IPS-NIHi7 (cell line): ENCODE results near the gene MINDY4B.
"Not testable (repeated sequence)": the region's sequence is repeated elsewhere in the genome, so short reads cannot be mapped to it uniquely, and the experiment has no call there.

Source experiments
- DNase-seq: peaks from one replicate; pipeline ENCODE4 v3.0.0; 2012; ENCODE audit warnings: mixed read lengths; ENCODE audit errors: extremely low spot score

Gene MINDY4B

DNA sequence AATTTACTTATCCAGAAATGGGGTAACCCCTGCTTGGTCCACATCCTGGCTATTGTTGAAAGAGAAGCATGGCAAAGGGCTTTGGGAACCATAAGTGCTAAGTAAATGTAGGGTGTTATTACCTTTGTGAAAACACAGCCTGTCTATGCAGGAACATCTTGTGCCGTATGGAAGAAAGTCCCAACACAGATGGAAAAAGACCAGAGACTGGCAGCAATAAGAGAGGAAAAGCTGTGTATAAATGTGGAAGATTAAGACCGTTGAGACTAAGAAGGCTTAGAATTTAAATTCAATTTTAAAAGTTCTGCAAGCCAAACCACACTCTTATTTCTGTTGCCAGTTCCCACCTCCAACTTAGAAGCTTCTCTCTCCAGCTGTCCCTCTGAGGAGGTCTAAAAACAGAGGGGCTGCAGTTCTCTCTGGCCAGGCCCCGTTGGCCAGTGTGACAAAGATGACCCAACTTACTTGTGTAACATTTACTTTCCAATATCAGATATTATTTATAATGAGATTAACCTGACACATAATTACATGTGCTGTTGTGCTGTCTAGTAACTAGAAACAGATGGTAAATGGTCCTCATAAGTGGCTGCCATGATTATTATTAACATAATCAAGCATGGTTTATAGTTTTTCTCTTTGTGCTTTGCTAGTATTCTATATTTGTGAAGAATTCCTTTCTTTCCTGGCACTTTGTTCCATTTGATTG lies 7.0 kb downstream of the MINDY4B start:
- no peak for DNase-seq

DNA sequence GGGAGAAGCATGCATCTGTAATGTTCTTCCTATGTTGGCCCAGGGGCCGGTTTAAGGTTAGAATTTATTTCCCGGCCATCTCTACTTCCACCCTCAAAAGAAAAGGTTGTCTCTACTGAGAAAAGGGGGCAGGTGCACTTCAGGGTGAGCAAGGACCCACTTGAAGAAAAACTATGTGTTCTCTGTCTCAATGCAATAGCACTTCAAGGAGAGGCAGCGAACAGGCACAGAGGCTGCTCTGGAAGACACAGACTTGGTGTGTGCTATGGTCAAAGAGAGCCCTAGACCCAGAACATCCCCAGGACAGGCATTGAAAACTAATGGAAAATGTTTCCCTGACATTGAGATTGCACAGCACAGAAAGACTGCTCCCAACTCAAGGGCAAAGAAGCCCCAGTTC lies 7.6 kb downstream of the MINDY4B start:
- no peak for DNase-seq

GRCh38 chr3:150890831-150891230 lies 14.4 kb downstream of the MINDY4B start:
- DNase-seq = no peak

GRCh38 chr3:150890295-150890694 lies 14.9 kb downstream of the MINDY4B start:
- DNase-seq = no peak

GRCh38 chr3:150889106-150889505 lies 16.1 kb downstream of the MINDY4B start:
- no peak for DNase-seq

- no peak for DNase-seq
These were observed 18.2 kb downstream of the MINDY4B start for GRCh38 chr3:150887031-150887430.

- no peak for DNase-seq
These were observed 19.7 kb downstream of the MINDY4B start for GRCh38 chr3:150885535-150885934.

GRCh38 chr3:150878996-150879575 lies 26.2 kb downstream of the MINDY4B start:
- no peak for DNase-seq

GRCh38 chr3:150878290-150878689 lies 26.9 kb downstream of the MINDY4B start:
- no peak for DNase-seq

DNA sequence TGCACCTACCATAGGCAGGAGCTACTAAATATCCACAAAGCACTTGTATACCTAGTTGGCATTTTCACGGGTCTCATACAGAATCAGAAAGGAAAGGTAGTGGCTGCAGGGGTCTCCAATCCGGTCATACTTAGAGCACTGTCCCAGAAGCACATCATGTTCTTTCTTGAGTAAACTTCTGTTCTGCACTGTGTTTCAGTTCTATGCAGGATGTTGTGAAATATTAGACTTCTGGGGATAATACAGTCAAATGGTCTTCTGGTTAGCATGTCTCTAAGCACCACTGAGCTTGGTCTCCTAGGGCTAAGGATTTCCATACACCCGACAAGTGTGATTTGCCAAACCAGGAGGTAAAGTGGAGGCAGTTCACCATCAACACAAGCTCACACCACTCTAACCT lies 27.9 kb downstream of the MINDY4B start:
- DNase-seq = no peak

DNA sequence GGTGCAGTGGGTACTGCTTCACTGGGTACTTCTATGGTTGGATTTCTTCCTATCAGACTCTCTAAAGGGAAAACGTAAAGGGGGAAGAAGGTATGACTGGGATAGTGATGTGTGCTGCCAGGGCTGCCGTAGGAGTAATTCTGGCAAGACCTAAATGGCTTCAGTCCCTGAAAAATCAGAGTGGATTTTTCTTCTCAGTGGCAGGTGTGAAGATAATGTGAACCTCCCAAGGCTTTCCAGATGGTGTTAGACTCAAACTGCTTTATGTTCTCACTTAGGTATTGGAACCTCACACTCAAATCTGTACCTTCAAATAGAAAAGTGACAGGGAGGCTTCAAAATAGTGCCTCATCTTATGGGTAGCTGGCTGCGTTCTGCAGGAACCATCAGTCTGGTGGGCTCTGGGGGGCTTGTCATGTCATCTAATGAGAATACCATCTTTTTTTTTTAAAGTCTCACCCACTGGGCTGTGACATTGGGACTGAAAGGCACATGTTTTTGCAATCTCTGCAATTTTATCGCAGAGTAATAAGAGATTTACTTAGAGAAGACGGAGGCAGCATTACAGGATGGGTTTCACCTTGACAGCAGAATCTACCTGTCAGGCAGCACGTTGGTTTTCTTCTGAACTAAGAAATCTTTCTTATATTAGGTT lies 28.5 kb downstream of the MINDY4B start:
- no peak for DNase-seq

DNA sequence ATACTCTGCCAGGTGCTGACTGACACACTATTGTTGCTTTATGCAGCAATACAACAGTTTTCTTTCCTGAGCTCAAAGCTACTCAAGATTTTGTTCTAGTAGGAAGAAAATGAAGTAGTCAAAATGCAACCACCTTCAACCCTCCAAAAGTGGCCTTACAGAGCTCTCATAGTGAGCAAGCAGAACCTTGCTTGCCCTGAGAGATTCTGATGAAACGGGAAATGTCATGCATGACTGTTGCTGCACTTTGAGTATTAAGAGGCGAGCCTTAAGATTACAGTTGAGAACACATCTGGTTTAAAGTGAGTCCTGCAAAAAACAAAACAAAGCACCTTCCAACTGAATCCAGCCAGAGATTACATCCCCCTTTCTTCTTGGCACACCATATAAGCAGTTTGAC lies 29.7 kb downstream of the MINDY4B start:
- no peak for DNase-seq

DNA sequence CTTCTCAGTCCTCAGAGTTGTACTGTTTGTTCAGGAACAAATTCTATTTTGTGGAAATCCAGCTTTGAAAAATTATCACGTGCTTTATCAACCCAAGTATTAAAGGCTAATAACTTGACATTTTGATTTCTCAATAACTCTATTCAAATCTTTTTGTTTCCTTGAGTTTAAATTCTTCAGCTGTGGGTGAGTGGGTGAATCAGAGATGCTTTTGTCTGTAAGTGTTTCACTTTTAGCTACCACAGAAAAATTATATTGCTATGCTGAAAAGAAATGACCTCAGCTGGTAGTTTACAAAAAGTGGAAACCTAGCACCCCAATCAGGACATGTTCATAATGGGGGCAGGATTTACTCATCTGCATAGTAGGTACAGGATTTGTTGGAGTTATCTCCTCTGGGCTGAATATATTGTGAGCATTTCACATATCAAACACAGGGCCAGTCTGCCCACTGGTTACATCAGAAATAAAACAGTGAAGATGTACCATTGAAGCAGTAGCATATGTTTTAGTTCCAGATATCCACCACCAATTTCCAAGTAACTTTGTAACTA lies 30.5 kb downstream of the MINDY4B start:
- DNase-seq = no peak

DNA sequence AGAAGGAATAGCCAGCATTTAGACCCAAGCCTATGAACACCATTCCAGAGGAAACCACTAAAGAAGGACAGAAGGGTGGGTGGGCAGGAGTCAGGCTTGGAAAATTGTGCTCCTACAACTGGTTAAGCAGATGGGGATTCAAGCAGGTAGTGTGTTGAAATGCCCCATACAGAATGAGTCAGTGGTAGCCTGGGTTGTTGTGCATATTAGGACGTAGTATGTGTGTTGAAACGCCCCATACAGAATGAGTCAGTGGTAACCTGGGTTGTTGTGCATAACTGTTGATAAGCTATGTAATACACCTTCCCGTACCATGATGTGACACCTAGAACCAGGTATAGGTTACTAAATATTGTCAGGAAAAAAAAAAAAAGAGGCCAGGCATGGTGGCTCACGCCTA lies 34.0 kb downstream of the MINDY4B start:
- no peak for DNase-seq

GRCh38 chr3:150870406-150870805 lies 34.8 kb downstream of the MINDY4B start:
- no peak for DNase-seq

DNA sequence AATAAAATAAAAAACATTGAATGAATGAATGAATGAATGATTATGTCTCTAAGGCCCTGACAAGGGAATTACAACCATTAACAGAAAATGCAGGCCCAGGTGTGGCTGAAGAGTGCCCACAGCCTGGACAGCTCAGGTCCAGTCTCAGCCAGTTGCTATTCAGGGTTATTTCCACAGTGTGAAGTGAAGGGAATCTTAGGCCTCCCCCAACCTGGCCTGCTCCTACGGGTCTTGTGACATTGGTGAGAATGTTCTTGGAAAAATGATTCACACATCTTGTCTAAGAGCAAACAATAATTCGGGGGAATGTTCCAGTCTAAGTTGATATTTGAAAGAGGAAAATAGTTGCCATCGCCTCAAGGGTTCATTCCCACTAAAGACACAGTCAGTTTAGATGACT lies 37.0 kb downstream of the MINDY4B start:
- DNase-seq = no peak

DNA sequence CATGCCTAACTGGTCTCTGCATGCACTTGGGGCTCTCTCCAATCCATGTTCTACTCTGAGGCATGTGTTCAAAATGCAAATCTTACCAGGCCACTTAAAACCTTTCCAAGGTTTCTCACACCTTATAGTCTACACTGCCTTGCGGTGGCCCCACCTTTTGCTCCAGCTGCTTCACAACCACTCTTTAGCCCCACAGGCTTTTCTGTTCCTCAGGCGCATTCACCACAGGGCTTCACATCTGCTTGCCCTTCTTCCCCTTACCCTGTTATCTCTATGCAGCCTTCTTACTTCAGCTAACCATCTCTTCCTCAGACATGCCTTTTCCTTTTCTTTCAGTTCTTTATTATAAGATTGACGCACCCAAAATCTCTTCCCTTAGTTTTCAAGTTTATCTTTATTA lies 37.8 kb downstream of the MINDY4B start:
- DNase-seq = no peak

GRCh38 chr3:150863921-150864320 lies 41.3 kb downstream of the MINDY4B start:
- DNase-seq = not testable (repeated sequence)

- no peak for DNase-seq
These were observed 43.4 kb downstream of the MINDY4B start for GRCh38 chr3:150861851-150862250.

GRCh38 chr3:150857936-150858335 lies 47.3 kb downstream of the MINDY4B start:
- not testable (repeated sequence) for DNase-seq

DNA sequence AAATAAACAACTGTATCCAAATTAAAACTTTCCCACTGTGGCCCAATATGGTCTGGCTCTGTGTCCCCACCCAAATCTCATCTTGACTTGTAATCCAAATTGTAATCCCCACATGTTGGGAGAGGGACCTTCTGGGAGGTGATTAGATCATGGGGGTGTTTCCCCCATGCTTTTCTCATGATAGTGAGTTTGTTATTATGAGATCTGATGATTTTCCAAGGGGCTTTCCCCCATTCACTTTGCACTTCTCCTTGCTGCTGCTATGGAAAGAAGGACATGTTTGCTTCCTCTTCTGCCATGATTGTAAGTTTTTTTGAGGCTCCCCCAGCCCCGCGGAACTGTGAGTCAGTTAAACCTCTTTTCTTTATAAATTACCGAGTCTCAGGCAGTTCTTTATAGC lies 55.0 kb downstream of the MINDY4B start:
- DNase-seq = no peak

- DNase-seq = no peak
These were observed 56.4 kb downstream of the MINDY4B start for GRCh38 chr3:150848864-150849263.

GRCh38 chr3:150847433-150847832 lies 57.8 kb downstream of the MINDY4B start:
- no peak for DNase-seq
